ENCODE results near the gene PDLIM3.

- no peak for TF ChIP-seq TAF1 (IDR thresholded peaks at IDR 0.05; ENCODE audit: borderline replicate concordance, insufficient read depth, low read length)
- no peak for TF ChIP-seq POLR2AphosphoS5 (IDR thresholded peaks at IDR 0.05; ENCODE audit: low read depth, low read length)
Measured at GRCh38 chr4:185473247-185473646, 62.1 kb downstream of the PDLIM3 start.
